Measurements from ENCODE around the gene KCTD11.
A peak's percentile ranks its signal among the peaks of the same experiment; 100 is the strongest.
"Not testable (repeated sequence)": the region's sequence is repeated elsewhere in the genome, so short reads cannot be mapped to it uniquely, and the experiment has no call there.

KCTD11 gene

DNA sequence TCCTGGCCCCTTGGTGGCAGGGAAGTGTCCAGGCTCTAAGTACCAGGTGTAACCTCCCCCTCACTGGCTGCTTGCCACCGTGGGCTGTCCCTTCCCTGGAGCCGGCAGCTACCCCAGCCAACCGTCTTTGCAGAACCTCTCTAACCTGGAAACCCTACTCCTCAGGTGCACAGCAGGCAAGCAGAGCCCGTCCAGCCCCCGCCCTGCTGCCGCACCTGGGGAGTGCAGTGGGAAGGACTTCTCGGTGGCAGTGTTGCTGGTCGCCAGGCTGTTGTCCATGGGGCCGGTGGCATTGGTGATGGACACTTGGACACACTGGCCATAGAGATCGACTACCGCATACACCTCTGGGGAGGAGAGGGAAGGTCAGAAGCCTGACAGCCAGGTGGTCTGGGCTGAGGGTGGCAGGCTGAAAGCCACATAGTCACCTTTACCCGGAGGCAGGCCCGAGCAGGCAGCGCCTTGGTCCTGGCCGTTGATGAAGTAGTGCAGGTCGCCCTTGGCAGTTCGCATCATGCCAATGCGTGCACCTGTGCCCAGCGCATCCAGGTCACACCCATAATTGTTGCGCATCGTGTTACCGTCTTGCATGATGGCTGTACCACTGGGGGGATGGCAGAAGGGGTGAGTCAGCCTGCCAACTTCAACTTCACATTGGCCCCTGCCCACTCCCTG lies 29.3 kb upstream of the KCTD11 start:
- no peak for DNase-seq (ENCODE audit: low read depth in 2 of 2)

DNA sequence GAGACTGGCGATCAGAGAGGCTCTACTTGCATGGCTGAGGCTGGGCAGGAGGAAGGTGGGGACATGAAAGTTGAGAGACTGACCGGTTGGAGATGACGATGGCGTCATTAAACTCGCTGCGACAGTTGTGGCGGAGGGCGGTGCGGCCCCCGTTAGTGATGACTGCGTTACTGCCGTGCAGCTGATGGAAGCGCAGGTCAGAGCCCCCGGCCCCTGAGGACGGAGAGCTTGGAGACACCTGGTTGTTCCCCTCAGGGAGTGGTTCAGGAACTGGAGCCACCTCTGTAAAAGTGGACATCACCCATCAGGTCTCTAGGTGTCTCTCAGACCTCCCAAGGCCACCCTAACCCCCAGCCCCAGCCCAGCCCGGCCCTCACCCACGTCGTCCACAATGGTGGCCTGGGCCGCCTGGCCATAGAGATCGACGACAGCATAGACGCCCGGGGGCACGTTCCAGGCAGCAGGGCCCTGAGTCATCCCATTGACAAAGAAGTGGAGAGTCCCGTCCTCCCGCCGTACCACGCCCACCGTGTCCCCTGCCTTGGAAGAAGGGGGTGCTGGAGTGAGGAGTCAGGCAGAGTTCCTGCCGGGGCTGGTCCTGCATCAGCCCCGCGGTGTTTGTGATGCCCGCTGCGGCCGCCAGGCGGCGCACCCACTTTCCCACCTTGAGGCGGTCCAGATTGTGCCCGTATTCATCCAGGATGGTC lies 28.1 kb upstream of the KCTD11 start:
- peak in 1 of 2 donors; percentile 37 for DNase-seq (ENCODE audit: low read depth in 2 of 2)

- no peak for DNase-seq (ENCODE audit: low read depth in 2 of 2)
Measured at GRCh38 chr17:7324438-7324779, 27.6 kb upstream of the KCTD11 start.

- DNase-seq (ENCODE audit: low read depth in 2 of 2), result no peak
Measured at GRCh38 chr17:7325031-7325528, 26.9 kb upstream of the KCTD11 start.

DNA sequence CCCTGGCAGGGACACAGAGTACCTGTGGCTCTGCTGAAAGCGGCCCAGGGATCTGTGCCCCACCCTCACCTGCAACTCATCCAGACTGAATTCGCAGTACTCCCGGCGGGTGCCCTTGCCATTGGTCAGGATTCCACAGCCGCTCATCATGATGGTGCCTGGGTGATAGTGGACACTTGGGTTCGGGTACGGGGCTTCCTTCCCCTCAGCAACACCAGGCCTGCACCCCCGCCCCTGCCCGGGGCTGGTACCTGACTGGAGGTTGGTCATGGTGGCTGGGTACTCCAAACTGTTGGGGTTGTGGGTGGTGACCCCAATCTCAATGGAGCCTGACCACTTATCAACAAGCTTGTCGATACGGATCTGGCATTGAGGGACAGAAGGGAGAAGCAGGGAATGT lies 25.8 kb upstream of the KCTD11 start:
- DNase-seq (ENCODE audit: low read depth in 2 of 2), result no peak

DNA sequence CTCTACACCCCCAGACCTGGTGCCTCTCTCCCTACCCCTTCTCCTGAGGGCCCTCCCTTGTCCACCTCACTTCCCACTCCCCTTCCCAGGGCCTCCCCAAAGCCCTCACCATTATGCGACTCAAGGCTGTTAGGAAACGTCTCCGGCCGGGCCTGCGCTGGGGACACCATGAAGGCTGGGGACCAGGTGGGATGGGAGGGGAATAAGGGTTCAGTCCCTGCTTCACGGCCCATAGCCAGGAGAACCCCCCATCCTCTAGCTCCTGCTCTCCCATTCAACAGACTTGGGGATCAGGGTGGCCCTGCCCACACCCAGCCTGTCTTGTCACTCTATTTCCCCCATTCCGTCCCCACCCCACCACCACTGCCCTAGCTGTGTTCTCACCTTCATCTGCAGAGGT lies 24.9 kb upstream of the KCTD11 start:
- DNase-seq (ENCODE audit: low read depth in 2 of 2), result no peak

- no peak for DNase-seq (ENCODE audit: low read depth in 2 of 2)
Measured at GRCh38 chr17:7327501-7327900, 24.5 kb upstream of the KCTD11 start.

DNA sequence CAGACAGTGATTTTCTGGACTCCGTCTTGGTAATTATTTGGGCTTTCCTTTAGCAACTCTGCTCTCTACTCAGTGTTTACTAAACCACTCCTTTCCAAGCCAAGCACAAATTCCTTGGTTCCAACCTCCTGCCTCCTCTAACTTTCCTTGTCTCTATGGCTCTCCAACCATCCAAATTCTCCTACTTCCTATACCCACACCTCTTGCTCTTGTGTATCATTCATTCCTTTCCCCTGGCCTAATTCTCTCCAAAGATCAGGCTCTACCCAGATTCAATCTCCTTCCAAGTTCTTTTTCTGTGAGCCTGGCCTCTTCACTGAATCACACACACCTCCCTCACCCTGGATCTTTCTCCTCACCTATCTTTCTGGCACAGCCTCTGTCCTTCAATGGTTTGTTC lies 24.0 kb upstream of the KCTD11 start:
- no peak for DNase-seq (ENCODE audit: low read depth in 2 of 2)

DNA sequence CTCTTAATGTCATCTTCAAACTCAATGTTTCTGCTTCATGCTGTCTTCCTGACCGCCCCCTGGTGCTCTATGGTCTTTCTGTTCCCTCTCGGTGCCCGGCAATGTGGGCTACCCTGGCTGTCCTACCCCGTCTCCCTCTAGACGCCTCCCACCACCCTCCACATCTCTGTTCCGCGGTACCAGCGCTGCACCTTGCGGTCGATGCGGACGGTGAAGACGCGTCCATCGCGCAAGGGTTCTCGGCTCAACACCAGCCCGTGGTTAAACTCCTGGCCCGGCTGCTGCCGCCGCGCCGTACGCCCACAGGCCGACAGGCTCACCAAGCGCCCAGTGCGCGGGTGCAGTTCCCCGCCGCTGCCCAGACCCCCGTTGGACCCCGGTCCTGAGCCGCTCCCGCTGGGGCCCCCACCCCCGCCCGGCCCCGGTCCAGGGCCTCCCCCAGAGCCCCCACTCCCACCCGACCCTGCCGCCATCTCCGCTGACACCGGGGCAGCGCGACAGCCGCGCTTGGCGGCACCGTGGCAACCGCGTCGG lies 23.1 kb upstream of the KCTD11 start, which contains the start of gene NEURL4:
TSS of gene NEURL4 (minus strand) at position 496 of the 534 bp plus-strand sequence. CDS start at position 473, 23 bp downstream.
- no peak for DNase-seq (ENCODE audit: low read depth in 2 of 2)

- DNase-seq (ENCODE audit: low read depth in 2 of 2), result peak; percentile 94 to 96
Measured at GRCh38 chr17:7329374-7329996, 22.5 kb upstream of the KCTD11 start.

- DNase-seq (ENCODE audit: low read depth in 2 of 2), result peak; percentile 70 to 75
Measured at GRCh38 chr17:7329997-7330637, 21.8 kb upstream of the KCTD11 start.

DNA sequence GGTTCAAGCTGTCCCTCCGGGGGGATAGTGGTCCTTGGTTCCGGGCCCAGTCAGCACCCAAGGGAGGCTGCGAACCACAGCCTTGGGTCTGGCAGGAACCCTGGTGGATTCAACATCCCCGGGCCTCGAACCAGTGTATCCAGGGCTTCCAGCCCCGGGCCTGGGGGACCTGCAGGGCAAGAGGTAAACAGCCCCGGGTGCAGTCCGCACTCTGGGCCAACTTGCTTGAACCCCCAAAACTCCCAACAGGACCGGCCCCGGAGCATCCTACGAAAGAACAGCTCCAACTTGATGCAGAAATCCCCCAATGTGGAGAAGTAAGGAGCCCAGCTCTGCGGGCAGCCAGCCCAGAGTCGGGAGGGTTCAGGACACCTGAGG lies 21.3 kb upstream of the KCTD11 start:
- no peak for DNase-seq (ENCODE audit: low read depth in 2 of 2)

- no peak for DNase-seq (ENCODE audit: low read depth in 2 of 2)
Measured at GRCh38 chr17:7332111-7332510, 19.9 kb upstream of the KCTD11 start.

DNA sequence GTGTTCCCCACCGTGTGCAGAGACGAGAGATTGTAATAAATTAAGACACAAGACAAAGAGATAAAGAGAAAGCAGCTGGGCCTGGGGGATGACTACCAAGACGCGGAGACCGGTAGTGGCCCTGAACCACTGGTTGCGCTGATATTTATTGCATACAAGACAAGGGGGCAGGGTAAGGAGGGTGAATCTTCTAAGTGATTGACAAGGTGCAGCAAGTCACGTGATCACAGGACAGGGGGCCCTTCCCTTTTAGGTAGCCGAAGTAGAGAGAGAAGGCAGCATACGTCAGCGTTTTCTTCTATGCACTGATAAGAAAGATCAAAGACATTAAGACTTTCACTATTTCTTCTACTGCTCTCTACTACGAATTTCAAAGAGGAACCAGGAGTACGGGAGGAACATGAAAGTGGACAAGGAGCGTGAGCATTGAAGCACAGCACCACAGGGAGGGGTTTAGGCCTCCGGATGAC lies 19.3 kb upstream of the KCTD11 start:
- not testable (repeated sequence) for DNase-seq (ENCODE audit: low read depth in 2 of 2)

GRCh38 chr17:7334938-7335538 lies 16.9 kb upstream of the KCTD11 start:
- no peak for DNase-seq (ENCODE audit: low read depth in 2 of 2)

GRCh38 chr17:7335765-7336164 lies 16.2 kb upstream of the KCTD11 start:
- DNase-seq (ENCODE audit: low read depth in 2 of 2), result not testable (repeated sequence)

GRCh38 chr17:7336240-7337175 lies 15.5 kb upstream of the KCTD11 start, which contains the start of gene ACAP1:
ACAP1 (plus strand) TSS chr17:7336529; CDS start chr17:7336735, 206 bp downstream.
- DNase-seq (ENCODE audit: low read depth in 2 of 2), result peak; percentile 80 to 81

DNA sequence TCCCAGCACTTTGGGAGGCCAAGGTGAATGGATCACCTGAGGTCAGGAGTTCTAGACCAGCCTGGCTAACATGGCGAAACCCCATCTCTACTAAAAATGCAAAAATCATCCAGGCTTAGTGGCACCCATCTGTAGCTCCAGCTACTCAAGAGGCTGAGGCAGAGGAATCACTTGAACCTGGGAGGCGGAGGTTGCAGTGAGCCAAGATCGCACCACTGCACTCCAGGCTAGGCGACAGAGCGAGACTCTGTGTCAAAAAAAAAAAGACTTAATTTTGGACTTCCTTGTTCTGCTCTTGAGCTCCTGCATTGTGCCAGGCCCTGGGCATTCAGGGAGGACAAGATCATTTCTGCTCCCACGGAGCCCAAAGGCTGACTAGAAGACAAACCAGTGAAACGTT lies 14.4 kb upstream of the KCTD11 start:
- DNase-seq (ENCODE audit: low read depth in 2 of 2), result not testable (repeated sequence)

DNA sequence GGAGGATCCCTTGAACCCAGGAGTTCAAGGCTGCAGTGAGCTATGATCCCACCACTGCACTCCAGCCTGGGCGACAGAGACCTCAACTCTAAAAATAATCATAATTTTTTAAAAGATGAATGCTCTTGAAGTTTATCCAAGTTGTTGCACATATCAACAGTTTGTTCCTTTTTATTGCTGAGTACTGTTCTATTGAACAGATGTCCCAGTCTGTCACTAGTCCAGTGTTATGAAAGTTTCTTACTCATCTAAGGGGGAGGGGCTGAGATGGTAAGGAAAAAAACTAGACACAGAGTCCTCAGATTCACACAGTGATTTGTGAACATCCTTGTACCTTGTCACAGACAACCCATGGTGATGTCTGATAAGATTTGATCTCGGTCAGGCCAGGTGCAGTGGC lies 11.8 kb upstream of the KCTD11 start:
- no peak for DNase-seq (ENCODE audit: low read depth in 2 of 2)

DNA sequence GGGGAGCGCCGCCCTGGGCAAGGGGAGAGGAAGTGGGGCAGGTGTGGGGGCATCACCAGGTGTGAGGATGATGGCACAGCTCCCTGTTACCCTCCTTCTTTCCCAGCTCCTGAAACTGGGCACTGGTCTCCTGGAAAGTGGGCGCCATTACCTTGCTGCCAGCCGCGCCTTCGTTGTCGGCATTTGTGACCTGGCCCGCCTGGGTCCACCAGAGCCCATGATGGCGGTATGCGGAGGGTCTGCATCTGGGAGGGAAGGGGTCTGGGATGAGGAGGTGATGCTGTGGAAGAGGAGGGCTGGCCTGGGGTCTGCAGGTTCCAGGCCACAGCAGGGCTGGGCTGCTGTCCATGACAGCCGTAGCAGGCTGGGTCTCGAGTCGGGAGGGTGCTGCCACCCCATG lies 10.1 kb upstream of the KCTD11 start:
- DNase-seq (ENCODE audit: low read depth in 2 of 2), result no peak

Data from stimulated activated CD8-positive, alpha-beta memory T cell treated with anti-CD3 and anti-CD28 coated beads, Interleukin-15, amount 100 ng/mL, for 48 hours (primary cell).